Stimulated activated CD4-positive, alpha-beta T cell treated with anti-CD3 and anti-CD28 coated beads, Interleukin-2, amount 100 ng/mL, for 4 hours (primary cell): ENCODE data around the gene VPS72.

Source experiments
- DNase-seq: peaks from one replicate; pipeline ENCODE4 v3.0.0-alpha.2; 2020; ENCODE audit warnings: low read depth

VPS72 gene

DNA sequence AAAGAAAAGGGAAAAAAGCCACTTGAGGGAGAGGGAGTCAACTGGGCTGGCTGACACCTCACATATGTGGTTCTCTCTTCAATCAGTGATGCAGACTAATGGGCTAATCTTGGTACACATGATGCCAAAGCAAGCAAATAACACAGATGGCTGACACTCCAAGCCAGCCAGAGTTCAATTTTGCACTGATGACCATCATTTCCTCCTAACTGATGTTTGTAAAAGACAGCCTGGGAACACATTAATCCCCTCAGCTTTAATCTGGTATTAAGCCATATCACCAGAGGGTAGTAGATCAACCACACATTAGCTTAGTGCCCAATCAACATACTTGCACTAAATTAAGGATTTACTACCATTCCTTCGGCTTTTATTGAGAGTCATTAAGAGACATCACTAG is 2.8 kb downstream of the VPS72 start:
- no peak for DNase-seq

DNA sequence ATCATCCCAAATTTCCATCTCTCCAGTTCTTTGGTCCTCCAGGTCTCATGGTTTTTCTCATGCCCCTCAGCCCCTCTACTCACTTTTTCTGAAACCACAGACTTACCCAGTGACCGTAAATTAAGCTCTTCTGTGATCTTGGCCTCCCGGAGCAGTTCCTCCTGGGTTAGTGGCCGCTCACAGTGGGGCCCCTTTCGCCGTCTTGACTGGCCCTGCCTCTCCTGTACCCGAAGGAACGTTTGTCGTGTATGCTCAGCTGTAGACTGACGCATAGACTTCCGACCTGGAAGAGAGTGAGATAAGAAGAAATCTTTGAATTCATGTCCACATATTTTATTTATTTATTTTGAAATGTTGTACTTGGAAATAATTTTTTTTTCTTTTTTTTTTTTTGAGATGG is 5.8 kb downstream of the VPS72 start:
- no peak for DNase-seq

- no peak for DNase-seq
These were observed 13.4 kb downstream of the VPS72 start for GRCh38 chr1:151176514-151177045.

DNA sequence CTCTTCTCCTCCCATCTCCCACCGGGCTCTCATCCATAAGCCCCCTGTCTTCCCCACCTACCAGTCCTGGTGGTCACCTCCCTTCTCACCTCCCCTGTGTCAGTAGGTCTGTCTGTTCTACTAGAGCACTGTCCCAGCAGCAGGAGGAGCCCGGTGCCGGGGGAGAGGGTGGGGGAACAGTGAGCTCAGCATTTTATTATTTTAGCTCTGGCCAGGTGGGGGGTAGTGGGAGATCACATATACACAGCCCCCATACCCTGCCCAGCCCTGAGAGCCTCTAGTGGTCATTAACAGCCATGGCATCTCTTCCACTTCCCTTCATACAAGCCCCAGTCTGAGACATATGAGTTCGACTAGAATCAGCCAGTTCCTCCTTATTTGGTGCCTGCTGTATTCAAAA is 14.1 kb downstream of the VPS72 start, which contains the start of gene TMOD4:
Gene TMOD4 (minus strand): TSS at position 119 of the 400 bp plus-strand sequence. CDS start 1,106 bp downstream, outside the sequence.
- no peak for DNase-seq

DNA sequence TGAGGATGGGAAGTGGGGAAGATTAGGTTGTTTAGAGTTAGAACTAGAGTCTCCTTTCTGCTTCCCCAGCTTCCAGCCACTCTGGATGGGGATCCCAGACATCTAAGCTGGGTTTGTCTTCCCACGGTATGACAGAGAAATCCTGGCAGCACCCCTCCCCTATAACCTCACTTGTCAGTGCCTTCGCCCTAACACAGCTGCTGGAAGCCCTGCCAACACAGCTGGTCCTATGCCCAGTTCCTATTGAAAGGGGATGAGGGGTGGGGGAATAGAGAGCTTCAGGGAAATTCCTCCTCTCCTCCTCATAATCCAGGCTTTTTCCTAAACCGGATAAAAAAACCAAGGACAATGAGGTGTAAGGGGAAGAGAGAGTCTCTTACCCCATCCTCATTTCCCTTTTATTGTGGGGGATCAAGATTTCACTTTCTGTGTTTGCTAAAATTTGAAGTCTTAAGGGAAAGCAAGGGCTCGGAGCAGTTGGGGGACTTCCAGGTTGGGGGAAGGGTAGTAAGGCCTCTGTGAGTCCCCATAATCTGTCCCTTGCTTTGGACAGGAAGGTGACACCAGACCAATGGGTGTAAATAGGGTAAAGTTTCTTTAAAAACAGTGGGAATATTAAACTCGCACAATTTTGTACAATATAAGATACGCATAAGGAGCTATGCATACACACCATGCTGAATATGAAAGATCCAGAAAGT is 14.8 kb downstream of the VPS72 start:
- DNase-seq, result no peak

DNA sequence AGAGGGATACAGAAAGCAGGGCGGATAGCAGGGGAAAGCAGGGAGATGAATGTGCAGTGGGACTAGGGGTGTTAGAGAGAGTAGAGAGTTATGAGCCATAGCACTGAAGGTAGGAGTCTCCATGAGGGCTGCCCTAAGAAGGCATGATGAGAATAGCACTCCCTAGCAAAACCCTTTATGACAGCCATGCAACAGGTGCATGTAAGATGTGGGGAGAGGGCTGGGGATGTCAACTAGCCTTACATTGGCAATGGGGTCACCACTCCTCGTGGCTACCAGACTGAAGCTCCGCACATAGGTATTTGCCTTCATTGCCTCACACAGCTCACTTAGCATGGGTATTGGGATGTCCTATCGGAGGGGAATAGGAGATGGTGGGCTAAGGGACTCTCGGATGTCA is 18.8 kb downstream of the VPS72 start:
- DNase-seq, result no peak

- DNase-seq, result no peak
These were observed 22.9 kb downstream of the VPS72 start for GRCh38 chr1:151167116-151167515.

GRCh38 chr1:151166505-151166956 is 23.5 kb downstream of the VPS72 start:
- no peak for DNase-seq

DNA sequence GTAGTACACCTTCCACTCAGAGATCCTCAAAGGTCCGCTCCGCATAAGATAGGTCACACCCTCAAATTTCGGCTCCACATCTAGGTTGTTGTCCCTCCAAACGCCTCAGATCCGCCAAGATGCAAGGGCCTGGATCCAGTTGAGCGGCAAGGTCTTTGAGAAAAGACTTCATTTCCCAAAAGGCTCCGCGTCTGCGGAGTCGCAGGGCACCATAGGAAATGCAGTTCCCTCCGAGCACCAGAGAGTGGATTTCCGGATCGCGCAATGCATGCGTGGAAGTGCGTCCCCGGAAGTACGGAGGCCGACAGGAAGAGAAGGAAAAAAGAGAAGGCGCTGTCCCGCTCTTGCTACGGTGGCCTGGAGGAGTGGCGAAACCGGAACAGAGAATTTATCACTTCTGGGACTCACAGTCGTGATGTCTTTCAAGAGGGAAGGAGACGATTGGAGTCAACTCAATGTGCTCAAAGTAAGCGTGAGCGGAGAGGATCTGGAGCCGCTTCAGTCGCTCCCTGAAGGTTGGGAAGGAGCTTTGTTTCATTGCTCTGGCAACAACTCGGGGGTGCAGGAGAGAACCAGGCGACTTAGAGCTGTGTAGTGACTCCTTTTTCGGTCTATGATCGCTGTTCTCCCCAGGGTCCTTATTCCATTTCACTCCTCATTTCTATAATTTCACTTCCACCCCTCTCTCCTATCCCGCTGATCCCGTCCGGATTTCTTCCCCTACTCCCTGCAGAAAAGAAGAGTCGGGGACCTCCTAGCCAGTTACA is 24.1 kb downstream of the VPS72 start, which contains the start of the genes LYSMD1 and SCNM1:
Gene LYSMD1 (minus strand): TSS at position 165 of the 767 bp plus-strand sequence. CDS start 644 bp downstream, outside the sequence.
Gene SCNM1 (plus strand): TSS at position 407 of the 767 bp plus-strand sequence. CDS start 9 bp downstream, at position 416.
- DNase-seq, result peak; percentile 93

DNA sequence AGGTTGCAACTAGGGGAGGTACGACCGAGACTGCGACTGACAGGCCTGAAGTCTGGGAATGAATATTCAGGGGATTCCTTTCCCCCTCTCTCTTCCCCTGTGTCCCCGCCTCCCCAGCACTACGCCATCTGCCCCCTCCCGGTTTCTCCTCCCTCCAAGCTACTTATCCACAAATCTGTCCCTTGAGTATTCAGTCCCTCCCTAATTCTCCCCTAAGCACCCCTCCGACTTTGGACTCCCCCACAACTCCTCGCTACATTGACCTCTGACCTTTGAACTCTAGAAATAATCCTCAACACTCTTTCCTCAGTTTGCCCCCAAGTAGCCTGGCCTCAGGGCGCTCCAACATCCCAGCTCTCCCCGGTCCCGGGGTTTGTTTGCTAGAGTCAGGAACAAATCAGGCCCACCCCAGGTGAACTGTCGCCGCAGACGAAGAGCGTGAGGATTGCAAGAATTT is 24.7 kb downstream of the VPS72 start:
- no peak for DNase-seq

DNA sequence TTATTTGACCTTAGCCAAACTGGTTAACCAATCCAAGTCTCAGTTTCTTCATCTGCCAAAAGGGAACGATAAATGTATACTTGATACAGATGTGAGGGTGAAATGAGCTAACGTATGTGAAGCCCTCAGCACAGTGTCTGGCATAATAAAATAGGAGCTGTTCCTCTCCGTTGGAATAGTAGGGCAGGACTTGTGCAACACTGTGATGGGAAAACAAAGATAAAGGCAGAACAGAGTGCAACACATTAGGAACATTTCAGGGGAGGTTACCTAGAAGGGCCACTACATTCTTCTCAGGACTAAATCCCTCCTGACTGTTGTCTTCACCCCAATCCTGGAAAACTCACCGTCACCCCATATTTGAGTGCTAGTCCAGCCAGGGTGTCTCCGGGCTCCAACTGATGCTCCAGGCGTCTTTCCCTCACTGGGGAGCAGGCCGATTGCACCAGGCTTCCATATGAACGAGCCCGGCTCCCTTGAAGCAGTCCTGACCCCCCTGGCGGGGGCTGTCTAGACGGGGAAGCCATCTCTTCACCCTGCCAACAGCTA is 25.2 kb downstream of the VPS72 start:
- DNase-seq, result no peak

DNA sequence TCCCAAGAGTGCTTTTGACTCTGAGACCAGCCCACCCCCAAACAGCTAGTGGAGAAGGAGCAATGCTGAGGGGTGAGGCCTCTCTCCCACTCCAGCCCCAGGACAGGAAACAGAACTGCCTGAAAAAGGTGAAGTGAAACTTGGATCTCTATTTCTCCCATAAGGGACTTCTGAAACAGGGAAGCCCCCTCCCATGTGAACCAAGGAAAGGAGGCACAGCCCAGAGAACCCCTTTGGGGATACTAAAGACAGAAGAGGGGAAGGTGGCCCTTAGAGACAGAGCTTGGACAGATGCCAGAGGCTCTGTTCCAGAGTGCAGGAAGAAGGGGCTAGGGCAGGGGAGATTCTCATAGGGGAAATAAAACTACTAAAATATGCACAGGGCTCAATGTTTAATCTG is 30.6 kb downstream of the VPS72 start:
- no peak for DNase-seq

DNA sequence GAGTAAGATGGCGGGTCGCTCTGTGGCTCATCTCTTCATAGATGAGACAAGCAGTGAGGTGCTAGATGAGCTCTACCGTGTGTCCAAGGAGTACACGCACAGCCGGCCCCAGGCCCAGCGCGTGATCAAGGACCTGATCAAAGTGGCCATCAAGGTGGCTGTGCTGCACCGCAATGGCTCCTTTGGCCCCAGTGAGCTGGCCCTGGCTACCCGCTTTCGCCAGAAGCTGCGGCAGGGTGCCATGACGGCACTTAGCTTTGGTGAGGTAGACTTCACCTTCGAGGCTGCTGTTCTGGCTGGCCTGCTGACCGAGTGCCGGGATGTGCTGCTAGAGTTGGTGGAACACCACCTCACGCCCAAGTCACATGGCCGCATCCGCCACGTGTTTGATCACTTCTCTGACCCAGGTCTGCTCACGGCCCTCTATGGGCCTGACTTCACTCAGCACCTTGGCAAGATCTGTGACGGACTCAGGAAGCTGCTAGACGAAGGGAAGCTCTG is 31.2 kb downstream of the VPS72 start:
- DNase-seq, result no peak

DNA sequence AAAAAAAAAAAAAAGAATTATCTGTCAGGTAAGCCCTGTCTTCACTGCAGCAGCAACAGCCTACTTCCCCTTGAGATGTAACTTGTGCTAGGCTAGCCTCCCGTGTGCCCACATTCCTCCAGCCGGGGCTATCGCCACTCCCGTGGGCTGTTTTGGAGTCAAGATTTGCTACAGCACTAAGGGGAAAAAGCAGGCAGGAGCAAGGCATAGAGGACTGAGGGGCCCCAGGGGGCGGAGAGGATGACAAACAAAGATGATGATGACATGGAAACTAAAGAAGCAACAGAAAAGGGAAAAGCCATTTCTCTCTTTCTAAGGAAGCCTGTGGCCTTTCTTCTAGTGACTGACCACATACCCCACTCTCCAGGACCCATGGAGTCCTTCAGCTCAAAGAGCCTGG is 31.7 kb downstream of the VPS72 start:
- DNase-seq, result peak; percentile 23

GRCh38 chr1:151157067-151157531 is 32.9 kb downstream of the VPS72 start:
- DNase-seq, result peak; percentile 26

DNA sequence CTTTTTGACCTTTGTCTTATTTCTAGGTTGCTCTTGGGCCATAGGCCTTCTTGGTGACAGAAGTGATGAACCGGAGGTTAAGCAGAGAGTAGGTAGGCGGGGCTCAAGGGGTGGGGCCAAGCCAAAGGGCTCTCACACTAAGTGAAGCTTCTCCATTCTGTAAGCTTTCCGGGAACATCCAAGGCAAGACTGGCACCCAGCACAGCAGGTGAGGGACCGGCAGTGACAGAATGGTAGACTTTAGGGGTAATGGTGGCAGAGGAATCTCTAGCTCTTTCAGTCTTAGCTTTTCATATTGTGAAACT is 33.5 kb downstream of the VPS72 start, which contains the start of gene TNFAIP8L2:
Gene TNFAIP8L2 (plus strand): TSS at position 135 of the 305 bp plus-strand sequence. CDS start 2,049 bp downstream, outside the sequence.
- DNase-seq, result peak; percentile 63

GRCh38 chr1:151147665-151148064 is 42.3 kb downstream of the VPS72 start:
- no peak for DNase-seq

GRCh38 chr1:151147132-151147503 is 42.9 kb downstream of the VPS72 start:
- DNase-seq, result no peak

DNA sequence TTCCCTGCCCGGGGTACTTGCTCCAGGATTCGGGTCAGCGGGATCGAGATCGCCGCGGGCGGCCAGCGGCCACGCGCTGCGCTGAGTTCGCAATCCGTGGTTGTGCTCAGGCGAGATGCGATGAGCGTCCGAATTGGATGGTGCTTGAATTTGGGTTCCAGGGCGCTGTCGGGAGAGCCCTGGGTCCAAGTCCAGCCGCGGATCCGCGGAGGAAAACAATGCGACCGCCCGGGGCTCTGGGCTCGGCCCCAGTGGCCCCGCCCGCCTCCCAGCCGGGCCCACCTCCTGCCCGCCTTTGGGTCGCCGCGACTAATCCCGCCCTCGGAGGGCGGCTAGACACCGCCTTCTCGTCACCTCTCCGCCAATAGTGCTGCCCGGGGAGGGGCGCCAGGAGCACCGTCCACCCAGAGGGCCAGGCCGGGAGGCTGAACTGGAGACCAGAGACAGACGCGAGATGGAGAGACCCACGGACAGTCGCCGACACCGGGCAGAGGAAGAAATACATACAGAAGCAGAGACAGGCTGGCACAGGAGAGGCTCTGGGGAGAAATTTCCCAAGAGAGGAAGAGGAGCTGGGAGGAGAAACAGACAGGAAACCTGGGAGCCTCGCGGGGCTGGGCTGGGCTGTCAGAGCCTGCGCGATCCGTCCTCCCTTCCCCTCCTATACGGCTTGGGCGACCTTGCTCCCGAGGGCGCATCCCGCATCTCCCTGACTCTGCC is 43.4 kb downstream of the VPS72 start, which contains the start of gene SEMA6C:
Gene SEMA6C (minus strand): TSS at position 220 of the 720 bp plus-strand sequence. CDS start 4,010 bp downstream, outside the sequence.
- DNase-seq, result peak; percentile 74

DNA sequence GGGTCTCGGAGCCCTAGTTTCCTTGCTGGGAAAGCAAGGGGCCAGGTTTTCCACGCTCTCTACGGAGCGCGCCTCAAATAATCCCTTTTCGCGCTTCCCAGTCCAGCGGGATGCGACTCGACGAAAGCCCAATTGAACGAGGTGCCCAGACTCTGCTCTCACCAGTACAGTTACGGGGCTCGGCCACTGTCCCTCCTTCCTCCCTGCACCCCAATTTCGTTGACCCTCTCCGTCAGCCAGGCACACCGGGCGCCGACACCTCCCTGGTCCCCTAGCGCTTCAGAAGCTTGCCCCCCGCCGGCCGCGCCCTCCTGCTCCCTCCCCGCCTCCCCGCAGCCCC is 44.0 kb downstream of the VPS72 start:
- no peak for DNase-seq

- DNase-seq, result no peak
These were observed 44.5 kb downstream of the VPS72 start for GRCh38 chr1:151145304-151146071.
